ENCODE data around the gene HTATSF1.

HTATSF1 gene

DNA sequence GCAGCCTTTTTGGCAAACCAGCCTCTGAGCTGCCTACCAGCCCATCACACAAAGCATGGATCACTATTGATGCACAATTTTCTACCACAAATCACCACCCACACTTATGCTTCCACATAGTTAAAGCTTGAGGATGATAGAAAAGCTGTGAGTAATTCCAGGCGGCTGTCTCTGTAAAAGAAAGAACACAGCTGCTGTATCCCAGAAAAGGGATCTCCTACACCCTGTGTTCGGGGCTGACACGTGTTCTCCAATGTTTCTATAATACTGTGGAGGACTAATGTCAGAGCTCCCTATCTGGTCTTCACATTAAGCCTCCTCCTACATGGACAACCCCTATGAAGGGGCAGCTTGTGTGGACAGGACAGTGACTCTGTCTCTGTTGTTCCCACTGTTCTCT, 22.2 kb upstream of the HTATSF1 start:
- no peak overlapping the region for H3K4me3 ChIP-seq (ENCODE audit: low read depth, low read length)
- TF ChIP-seq, protein P1, sequence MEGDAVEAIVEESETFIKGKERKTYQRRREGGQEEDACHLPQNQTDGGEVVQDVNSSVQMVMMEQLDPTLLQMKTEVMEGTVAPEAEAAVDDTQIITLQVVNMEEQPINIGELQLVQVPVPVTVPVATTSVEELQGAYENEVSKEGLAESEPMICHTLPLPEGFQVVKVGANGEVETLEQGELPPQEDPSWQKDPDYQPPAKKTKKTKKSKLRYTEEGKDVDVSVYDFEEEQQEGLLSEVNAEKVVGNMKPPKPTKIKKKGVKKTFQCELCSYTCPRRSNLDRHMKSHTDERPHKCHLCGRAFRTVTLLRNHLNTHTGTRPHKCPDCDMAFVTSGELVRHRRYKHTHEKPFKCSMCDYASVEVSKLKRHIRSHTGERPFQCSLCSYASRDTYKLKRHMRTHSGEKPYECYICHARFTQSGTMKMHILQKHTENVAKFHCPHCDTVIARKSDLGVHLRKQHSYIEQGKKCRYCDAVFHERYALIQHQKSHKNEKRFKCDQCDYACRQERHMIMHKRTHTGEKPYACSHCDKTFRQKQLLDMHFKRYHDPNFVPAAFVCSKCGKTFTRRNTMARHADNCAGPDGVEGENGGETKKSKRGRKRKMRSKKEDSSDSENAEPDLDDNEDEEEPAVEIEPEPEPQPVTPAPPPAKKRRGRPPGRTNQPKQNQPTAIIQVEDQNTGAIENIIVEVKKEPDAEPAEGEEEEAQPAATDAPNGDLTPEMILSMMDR (IDR thresholded peaks at IDR 0.05; ENCODE audit: insufficient read depth, low read depth, low read length, missing control alignments): no peak
- DNase-seq (ENCODE audit: low read depth): no peak

DNA sequence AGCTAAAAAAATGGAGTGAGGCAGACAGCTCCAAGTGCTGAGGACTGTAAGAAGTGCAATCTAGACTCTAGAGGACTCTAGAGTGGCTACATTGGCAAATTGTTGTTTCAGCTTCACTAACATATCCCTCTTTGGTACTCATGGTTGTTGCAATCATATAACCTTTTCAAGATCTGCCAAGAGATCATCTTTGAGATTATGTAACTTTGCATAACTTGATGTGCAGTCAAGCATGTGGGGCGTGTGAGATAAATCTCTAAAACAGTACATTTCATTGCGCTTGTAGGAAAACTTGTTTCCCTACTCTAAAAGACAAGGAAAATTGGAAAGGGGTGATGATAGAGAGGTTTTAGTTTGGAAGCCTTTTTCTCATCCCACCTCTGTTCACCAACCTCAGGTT, 20.9 kb upstream of the HTATSF1 start:
- no peak for DNase-seq (ENCODE audit: low read depth)
- TF ChIP-seq, protein P1 (IDR thresholded peaks at IDR 0.05; ENCODE audit: insufficient read depth, low read depth, low read length, missing control alignments): no peak
- no peak overlapping the region for H3K4me3 ChIP-seq (ENCODE audit: low read depth, low read length)

DNA sequence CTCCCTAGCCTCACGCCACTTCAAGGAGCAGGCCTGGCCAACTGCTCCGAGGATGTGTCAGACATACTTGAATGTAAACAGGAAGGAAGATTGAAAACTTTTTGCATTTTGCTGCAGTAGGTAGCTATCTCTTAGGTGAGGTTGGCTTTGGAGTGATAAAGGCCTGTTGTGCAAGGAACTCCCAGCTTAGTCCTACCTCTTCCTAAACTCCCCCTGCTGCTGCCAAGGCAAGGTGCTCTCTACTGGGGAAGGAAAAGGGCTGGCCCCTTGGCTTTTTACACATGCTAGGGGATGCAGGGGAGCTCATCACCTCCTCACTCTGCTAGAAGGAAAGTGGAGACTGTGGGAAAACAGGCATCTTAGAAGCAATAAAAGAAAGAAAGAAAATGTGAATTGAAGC, 20.4 kb upstream of the HTATSF1 start:
- H3K4me3 ChIP-seq (ENCODE audit: low read depth, low read length): no peak overlapping the region
- DNase-seq (ENCODE audit: low read depth): no peak
- TF ChIP-seq, protein P1 (IDR thresholded peaks at IDR 0.05; ENCODE audit: insufficient read depth, low read depth, low read length, missing control alignments): peak; percentile 8

- H3K4me3 ChIP-seq (ENCODE audit: low read depth, low read length): no peak overlapping the region
- TF ChIP-seq, protein P1 (IDR thresholded peaks at IDR 0.05; ENCODE audit: insufficient read depth, low read depth, low read length, missing control alignments): no peak
- DNase-seq (ENCODE audit: low read depth): no peak
These were observed 17.0 kb upstream of the HTATSF1 start for GRCh38 chrX:136480383-136480782.

DNA sequence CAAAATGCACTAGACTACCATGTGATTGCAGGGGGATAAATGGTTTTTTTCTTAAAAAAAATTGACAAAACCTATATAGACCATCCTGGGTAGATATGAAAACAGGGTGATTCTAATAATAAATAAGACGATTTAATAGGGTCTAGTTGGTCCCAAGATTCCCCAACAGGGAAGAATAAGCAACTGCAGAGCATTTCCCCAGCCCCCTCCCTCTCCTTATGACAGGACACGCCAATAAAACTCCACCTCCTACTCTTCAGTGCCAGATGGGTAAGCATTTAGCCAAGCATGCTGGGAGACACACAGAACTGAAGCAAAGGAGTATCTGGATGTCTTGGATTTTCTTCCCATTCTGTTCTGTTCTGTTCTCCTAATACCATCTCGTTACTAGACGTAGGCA, 9.7 kb upstream of the HTATSF1 start, which contains the start of gene BRS3:
TSS of gene BRS3 (plus strand) at position 301 of the 400 bp plus-strand sequence. CDS start 168 bp downstream, outside the sequence.
- TF ChIP-seq, protein P1 (IDR thresholded peaks at IDR 0.05; ENCODE audit: insufficient read depth, low read depth, low read length, missing control alignments): no peak
- no peak for DNase-seq (ENCODE audit: low read depth)
- no peak within 1 kb of the TSS for H3K4me3 ChIP-seq (ENCODE audit: low read depth, low read length)

DNA sequence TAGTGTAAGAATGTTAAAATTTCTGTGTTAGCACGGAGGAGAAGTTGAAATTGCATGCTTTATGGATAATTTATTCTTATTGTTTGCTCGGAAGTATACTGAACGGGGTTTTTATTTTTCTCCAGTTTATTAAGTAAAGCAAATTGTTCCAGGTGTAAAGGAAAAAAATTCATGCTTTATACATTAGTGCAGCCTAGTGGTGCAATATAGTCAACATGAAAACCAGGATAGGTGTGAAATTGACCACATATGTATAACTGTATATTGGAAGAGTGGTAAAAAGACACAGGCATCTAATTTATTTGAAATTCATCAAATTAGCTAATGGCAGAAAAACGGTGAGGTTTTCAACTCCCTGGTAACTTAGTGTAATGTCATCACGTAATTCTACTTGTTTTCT, 8.7 kb upstream of the HTATSF1 start:
- DNase-seq (ENCODE audit: low read depth): no peak
- TF ChIP-seq, protein P1 (IDR thresholded peaks at IDR 0.05; ENCODE audit: insufficient read depth, low read depth, low read length, missing control alignments): no peak
- no peak overlapping the region for H3K4me3 ChIP-seq (ENCODE audit: low read depth, low read length)

- TF ChIP-seq, protein P1 (IDR thresholded peaks at IDR 0.05; ENCODE audit: insufficient read depth, low read depth, low read length, missing control alignments): no peak
- H3K4me3 ChIP-seq (ENCODE audit: low read depth, low read length): no peak overlapping the region
- no peak for DNase-seq (ENCODE audit: low read depth)
These were observed 5.6 kb upstream of the HTATSF1 start for GRCh38 chrX:136491832-136492231.

All from GM12865 (cell line).